Vagina (tissue), 2 donors: ENCODE results near the gene PAX2.

ENCODE experiments used
- CTCF ChIP-seq, 3 experiments: fragments of 450-650 bp in 2 of 3; fragments of 200-600 bp in 1 of 3; sonication (generic) in 1 of 3; IDR thresholded peaks; one replicate each; pipeline ENCODE4 v1.5.1; 2017 to 2019; ENCODE audit warnings: antibody characterized with exemption in 3 of 3, mild to moderate bottlenecking in 2 of 3, moderate library complexity in 2 of 3
- POLR2A ChIP-seq, 2 donors: fragments of 450-650 bp; IDR thresholded peaks; one replicate each; pipeline ENCODE4 v1.6.1; 2017; ENCODE audit warnings: antibody characterized with exemption in 2 of 2, mild to moderate bottlenecking in 2 of 2, moderate library complexity in 2 of 2
- POLR2AphosphoS5 ChIP-seq, 2 donors: sonication (generic); formaldehyde crosslinking; IDR thresholded peaks; one replicate each; pipeline ENCODE4 v1.9.0; 2017; ENCODE audit warnings: antibody characterized with exemption in 2 of 2, mild to moderate bottlenecking in 2 of 2, low read depth in 1 of 2; ENCODE audit not compliant: insufficient read depth in 1 of 2

GRCh38 chr10:100774223-100774622, 28.8 kb downstream of the PAX2 start:
- no peak for TF ChIP-seq POLR2AphosphoS5 (IDR thresholded peaks at IDR 0.05; ENCODE audit: insufficient read depth in 1 of 2, low read depth in 1 of 2)
- TF ChIP-seq CTCF (IDR thresholded peaks at IDR 0.05) = no peak
- TF ChIP-seq POLR2A (IDR thresholded peaks at IDR 0.05) = no peak
